ENCODE data around the gene GAB1. TPM values are rescaled to one million over a fixed set of nuclear protein-coding genes. Genes with fewer than 3 reads are reported as not detected.

Gene GAB1
- total RNA-seq, 1 donor from 2014 or later, result 34.3 TPM

DNA sequence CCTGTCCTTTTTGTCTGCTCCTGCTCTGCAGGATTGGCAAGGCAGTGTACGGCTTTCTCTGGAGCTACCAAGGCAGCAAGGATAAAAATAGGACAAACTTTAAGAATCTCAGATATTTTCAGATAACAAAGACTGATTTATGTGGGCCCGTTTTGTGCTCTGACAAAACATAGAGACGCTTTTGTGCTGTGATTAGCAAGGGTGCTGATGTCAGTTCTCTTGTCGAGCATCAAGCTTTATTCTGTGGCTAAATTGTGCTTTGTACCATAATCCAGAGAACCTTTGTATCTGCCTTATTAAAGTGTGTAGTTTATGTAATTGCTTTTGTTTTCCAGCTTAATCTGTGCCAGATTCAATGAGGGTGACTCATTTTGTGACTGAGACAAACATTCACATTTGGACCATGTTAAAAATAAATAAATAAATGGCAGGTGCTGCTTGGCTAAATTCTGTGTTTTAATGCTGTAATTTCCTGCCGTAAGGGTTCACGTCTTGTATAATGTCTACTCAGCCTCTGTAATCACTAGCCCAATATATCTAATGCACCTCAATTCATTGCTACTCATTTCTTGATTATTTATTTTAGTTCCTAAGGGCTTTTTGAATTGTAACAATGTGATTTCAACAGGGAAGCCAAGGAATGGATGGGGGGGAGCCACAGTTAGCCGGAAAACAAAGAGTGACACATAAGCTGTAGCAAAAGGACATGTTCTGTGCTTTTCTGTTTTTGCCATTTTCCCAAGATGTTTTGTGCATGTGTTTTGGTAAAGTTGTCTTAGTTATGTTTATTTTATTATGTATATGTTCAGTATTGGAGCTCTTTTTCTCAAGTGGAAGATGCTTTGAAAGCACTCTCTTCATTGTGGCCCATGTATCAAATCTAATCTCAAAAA is 75.1 kb downstream of the GAB1 start:
- peaks cover 6% of the 10 kb centered on the region for H3K36me3 Mint-ChIP-seq (ENCODE audit: insufficient read depth)
- H3K4me1 Mint-ChIP-seq (ENCODE audit: low read depth), result peaks cover 16% of the 10 kb centered on the region
- H3K27ac Mint-ChIP-seq, result no peak overlapping the region
- TF ChIP-seq, protein P1, sequence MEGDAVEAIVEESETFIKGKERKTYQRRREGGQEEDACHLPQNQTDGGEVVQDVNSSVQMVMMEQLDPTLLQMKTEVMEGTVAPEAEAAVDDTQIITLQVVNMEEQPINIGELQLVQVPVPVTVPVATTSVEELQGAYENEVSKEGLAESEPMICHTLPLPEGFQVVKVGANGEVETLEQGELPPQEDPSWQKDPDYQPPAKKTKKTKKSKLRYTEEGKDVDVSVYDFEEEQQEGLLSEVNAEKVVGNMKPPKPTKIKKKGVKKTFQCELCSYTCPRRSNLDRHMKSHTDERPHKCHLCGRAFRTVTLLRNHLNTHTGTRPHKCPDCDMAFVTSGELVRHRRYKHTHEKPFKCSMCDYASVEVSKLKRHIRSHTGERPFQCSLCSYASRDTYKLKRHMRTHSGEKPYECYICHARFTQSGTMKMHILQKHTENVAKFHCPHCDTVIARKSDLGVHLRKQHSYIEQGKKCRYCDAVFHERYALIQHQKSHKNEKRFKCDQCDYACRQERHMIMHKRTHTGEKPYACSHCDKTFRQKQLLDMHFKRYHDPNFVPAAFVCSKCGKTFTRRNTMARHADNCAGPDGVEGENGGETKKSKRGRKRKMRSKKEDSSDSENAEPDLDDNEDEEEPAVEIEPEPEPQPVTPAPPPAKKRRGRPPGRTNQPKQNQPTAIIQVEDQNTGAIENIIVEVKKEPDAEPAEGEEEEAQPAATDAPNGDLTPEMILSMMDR (IDR thresholded peaks at IDR 0.05; ENCODE audit: unreplicated experiment), result no peak
- H3K4me3 Mint-ChIP-seq (ENCODE audit: low read depth), result no peak overlapping the region
- DNase-seq (ENCODE audit: low spot score, unreplicated experiment), result no peak
- H3K9me3 Mint-ChIP-seq (ENCODE audit: low read depth), result no peaks in the 10 kb centered on the region
- H3K27me3 Mint-ChIP-seq, result no peaks in the 10 kb centered on the region

DNA sequence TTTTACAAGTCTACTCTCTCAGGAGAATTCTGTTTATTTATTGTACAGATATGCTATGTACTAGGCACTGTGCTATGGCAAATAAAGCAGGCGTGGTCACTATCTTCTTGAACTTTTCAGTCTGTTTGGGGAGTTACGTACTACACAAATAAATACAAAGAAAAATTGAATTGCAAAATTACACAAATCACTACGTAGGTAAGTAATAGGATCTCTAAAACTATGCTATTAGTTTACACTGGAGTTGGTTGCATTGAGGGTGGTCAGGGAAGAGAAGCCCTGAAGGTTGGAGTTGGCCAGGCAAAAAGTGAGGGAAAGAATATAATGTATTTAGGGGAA is 75.7 kb downstream of the GAB1 start:
- no peaks in the 10 kb centered on the region for H3K27me3 Mint-ChIP-seq
- TF ChIP-seq, protein P1 (IDR thresholded peaks at IDR 0.05; ENCODE audit: unreplicated experiment), result no peak
- H3K4me3 Mint-ChIP-seq (ENCODE audit: low read depth), result no peak overlapping the region
- H3K9me3 Mint-ChIP-seq (ENCODE audit: low read depth), result no peaks in the 10 kb centered on the region
- no peak for DNase-seq (ENCODE audit: low spot score, unreplicated experiment)
- peaks cover 9% of the 10 kb centered on the region for H3K36me3 Mint-ChIP-seq (ENCODE audit: insufficient read depth)
- H3K4me1 Mint-ChIP-seq (ENCODE audit: low read depth), result peaks cover 16% of the 10 kb centered on the region
- no peak overlapping the region for H3K27ac Mint-ChIP-seq

DNA sequence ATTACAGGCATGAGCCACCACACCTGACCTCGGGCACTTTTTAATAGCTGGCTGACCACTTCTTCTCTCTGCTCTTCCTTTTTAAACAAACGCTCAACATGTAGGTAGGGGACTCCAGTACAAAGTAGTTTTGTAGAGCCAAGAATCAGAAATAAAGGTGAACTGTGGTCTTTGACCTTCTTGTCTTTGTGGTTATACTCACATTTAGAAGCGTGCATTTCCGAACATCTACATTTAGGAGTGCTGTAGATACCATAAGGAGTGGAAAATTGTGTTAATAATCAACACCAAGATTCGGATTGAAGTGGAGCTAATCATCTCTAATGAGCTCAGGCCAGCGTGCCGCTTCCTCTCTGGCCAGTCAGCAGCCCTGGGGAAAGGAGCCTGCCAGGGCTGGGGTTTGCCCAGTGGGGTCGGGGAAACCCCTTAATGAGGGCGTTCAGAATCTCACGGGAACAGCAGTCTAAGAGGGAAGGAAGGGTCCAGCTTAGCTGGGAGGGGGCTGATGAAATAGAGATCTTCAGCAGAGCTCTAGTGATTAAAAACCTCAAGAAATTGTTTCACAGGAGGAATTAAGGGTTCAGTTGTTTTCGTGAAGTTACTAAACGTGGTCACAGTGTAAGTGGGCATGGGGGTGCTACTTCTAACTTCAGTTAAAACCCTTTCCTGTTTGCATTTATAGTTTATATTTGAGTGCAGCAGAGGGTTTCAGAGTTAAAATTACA is 81.2 kb downstream of the GAB1 start:
- Mint-ChIP-seq H3K9me3 (ENCODE audit: low read depth) (no peaks in the 10 kb centered on the region), H3K36me3 (ENCODE audit: insufficient read depth) (peaks cover 17% of the 10 kb centered on the region), H3K4me3 (ENCODE audit: low read depth) (no peak overlapping the region), H3K27me3 (no peaks in the 10 kb centered on the region), H3K27ac (no peak overlapping the region), H3K4me1 (ENCODE audit: low read depth) (peaks cover 9% of the 10 kb centered on the region)
- TF ChIP-seq, protein P1 (IDR thresholded peaks at IDR 0.05; ENCODE audit: unreplicated experiment), result no peak
- no peak for DNase-seq (ENCODE audit: low spot score, unreplicated experiment)

DNA sequence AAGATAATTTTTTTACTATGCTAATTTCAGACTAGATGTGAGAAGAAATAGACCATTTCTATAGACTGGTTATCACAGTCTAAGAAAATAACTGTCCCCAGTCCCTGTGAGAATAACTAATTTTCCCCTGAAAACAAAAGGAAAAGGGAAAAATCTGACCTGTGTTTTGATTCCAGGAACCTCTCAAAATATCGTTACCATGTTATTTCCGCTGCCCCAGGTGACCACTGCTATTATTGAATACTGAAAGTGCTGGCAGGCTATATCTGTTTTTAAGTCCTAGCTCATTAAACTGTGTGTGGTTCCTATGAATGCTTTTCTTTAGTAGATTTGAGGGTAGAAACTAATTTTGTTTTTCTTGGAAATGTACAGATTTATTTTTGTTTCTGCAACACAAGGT is 83.6 kb downstream of the GAB1 start:
- Mint-ChIP-seq H3K27me3 (no peaks in the 10 kb centered on the region), H3K36me3 (ENCODE audit: insufficient read depth) (peaks cover 19% of the 10 kb centered on the region), H3K4me1 (ENCODE audit: low read depth) (peaks cover 6% of the 10 kb centered on the region), H3K4me3 (ENCODE audit: low read depth) (no peak overlapping the region), H3K9me3 (ENCODE audit: low read depth) (no peaks in the 10 kb centered on the region), H3K27ac (no peak overlapping the region)
- no peak for DNase-seq (ENCODE audit: low spot score, unreplicated experiment)
- TF ChIP-seq, protein P1 (IDR thresholded peaks at IDR 0.05; ENCODE audit: unreplicated experiment), result no peak

DNA sequence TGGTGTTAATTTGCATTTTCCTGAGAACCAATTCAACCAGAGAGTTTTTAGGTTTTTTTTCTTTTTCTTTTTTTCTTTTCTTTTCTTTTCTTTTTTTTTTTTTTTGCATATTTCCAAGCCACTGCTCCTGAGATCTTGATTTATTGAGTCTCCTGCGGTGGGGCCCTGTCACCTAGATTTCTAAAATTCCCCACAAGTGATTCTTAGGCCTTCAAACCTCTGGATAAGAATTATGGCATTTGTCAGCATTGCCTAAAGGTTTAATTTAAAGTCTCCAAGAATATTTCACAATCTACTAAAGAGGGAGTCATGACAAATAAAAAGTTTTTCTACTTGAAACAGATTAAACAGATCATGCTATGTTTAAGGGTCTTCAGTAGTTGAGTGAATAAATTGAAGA is 84.9 kb downstream of the GAB1 start:
- Mint-ChIP-seq H3K9me3 (ENCODE audit: low read depth) (no peaks in the 10 kb centered on the region), H3K27ac (no peak overlapping the region), H3K4me1 (ENCODE audit: low read depth) (peaks cover 6% of the 10 kb centered on the region), H3K4me3 (ENCODE audit: low read depth) (no peak overlapping the region), H3K36me3 (ENCODE audit: insufficient read depth) (peaks cover 17% of the 10 kb centered on the region), H3K27me3 (no peaks in the 10 kb centered on the region)
- TF ChIP-seq, protein P1 (IDR thresholded peaks at IDR 0.05; ENCODE audit: unreplicated experiment), result no peak
- DNase-seq (ENCODE audit: low spot score, unreplicated experiment), result no peak
